H9 (cell line): Measurements from ENCODE around the gene NR1D1. TPM values are rescaled to one million over a fixed set of nuclear protein-coding genes. Genes with fewer than 3 reads are reported as not detected.
A peak's percentile ranks its signal among the peaks of the same experiment; 100 is the strongest.

Source experiments
- DNase-seq: peaks from one replicate; pipeline ENCODE4 v3.0.0-alpha.2; 2017
- H2AFZ ChIP-seq: one replicate; pipeline ENCODE4 v1.6.1; 2013; ENCODE audit warnings: mild to moderate bottlenecking, low read length, control low read depth, moderate library complexity
- H2AK5ac ChIP-seq: 2 replicates; pipeline ENCODE4 v1.6.1; 2013; ENCODE audit warnings: low read length, control low read depth, mixed read lengths; ENCODE audit not compliant: insufficient read length
- H2BK120ac ChIP-seq: one replicate; pipeline ENCODE4 v1.6.1; 2013; ENCODE audit warnings: low read depth, mild to moderate bottlenecking, low read length, control low read depth, inconsistent platforms; ENCODE audit not compliant: poor library complexity, severe bottlenecking
- H2BK12ac ChIP-seq: 2 replicates; pipeline ENCODE4 v1.6.1; 2013; ENCODE audit warnings: low read length, control low read depth, mixed read lengths, low read depth; ENCODE audit not compliant: insufficient read length
- H2BK15ac ChIP-seq: 2 replicates; pipeline ENCODE4 v1.6.1; 2013; ENCODE audit warnings: low read depth, low read length, control low read depth
- H2BK20ac ChIP-seq: one replicate; pipeline ENCODE4 v1.6.1; 2013; ENCODE audit warnings: low read depth, mild to moderate bottlenecking, low read length, control low read depth, inconsistent platforms; ENCODE audit not compliant: poor library complexity, severe bottlenecking
- H2BK5ac ChIP-seq: 2 replicates; pipeline ENCODE4 v1.6.1; 2013; ENCODE audit warnings: low read length, control low read depth, mixed read lengths; ENCODE audit not compliant: insufficient read length
- H3K14ac ChIP-seq: 2 replicates; pipeline ENCODE4 v1.6.1; 2013; ENCODE audit warnings: low read length, control low read depth; ENCODE audit not compliant: insufficient read depth
- H3K18ac ChIP-seq: 2 replicates; pipeline ENCODE4 v1.6.1; 2013; ENCODE audit warnings: low read depth, mild to moderate bottlenecking, mixed read lengths, low read length, control low read depth; ENCODE audit not compliant: insufficient read length
- H3K23ac ChIP-seq: 2 replicates; pipeline ENCODE4 v1.6.1; 2013; ENCODE audit warnings: low read length, control low read depth, mixed read lengths, low read depth; ENCODE audit not compliant: insufficient read length
- H3K23me2 ChIP-seq: 2 replicates; pipeline ENCODE4 v1.6.1; 2013; ENCODE audit warnings: low read depth, mild to moderate bottlenecking, mixed read lengths, low read length, control low read depth; ENCODE audit not compliant: insufficient read length, poor library complexity, severe bottlenecking
- H3K27ac ChIP-seq: 2 replicates; pipeline ENCODE4 v1.5.1; 2013; ENCODE audit warnings: low read length, control low read depth, mixed read lengths, low read depth; ENCODE audit not compliant: insufficient read length
- H3K27me3 ChIP-seq: 2 replicates; pipeline ENCODE4 v1.6.1; 2013; ENCODE audit warnings: low read length, control low read depth, inconsistent platforms; ENCODE audit not compliant: insufficient read depth
- H3K4ac ChIP-seq: 2 replicates; pipeline ENCODE4 v1.6.1; 2013; ENCODE audit warnings: low read depth, mild to moderate bottlenecking, control low read depth, inconsistent platforms, low read length, moderate library complexity
- H3K4me1 ChIP-seq: 2 replicates; pipeline ENCODE4 v1.6.1; 2013; ENCODE audit warnings: low read length, control low read depth, inconsistent platforms; ENCODE audit not compliant: insufficient read depth
- H3K4me2 ChIP-seq: 2 replicates; pipeline ENCODE4 v1.6.1; 2013; ENCODE audit warnings: low read length, control low read depth, mixed read lengths; ENCODE audit not compliant: insufficient read length, insufficient read depth
- H3K56ac ChIP-seq: 2 replicates; pipeline ENCODE4 v1.6.1; 2013; ENCODE audit warnings: low read depth, mild to moderate bottlenecking, mixed read lengths, low read length, control low read depth; ENCODE audit not compliant: insufficient read length
- H3K79me1 ChIP-seq: 2 replicates; pipeline ENCODE4 v1.6.1; 2013; ENCODE audit warnings: low read depth, mild to moderate bottlenecking, moderate library complexity, low read length, control low read depth, inconsistent platforms; ENCODE audit not compliant: insufficient read depth, poor library complexity, severe bottlenecking
- H3K79me2 ChIP-seq: 2 replicates; pipeline ENCODE4 v1.6.1; 2013; ENCODE audit warnings: low read length, control low read depth, inconsistent platforms; ENCODE audit not compliant: insufficient read depth
- H3K9ac ChIP-seq: 2 replicates; pipeline ENCODE4 v1.6.1; 2013; ENCODE audit warnings: low read length, control low read depth, mixed read lengths; ENCODE audit not compliant: insufficient read length; ENCODE audit errors: extremely low read depth
- H3K9me3 ChIP-seq: one replicate; pipeline ENCODE4 v1.6.1; 2013; ENCODE audit warnings: low read depth, low read length, inconsistent platforms; ENCODE audit not compliant: control insufficient read depth
- H3T11ph ChIP-seq: one replicate; pipeline ENCODE4 v1.6.1; 2013; ENCODE audit warnings: mild to moderate bottlenecking, low read length, control low read depth, inconsistent platforms
- H4K20me1 ChIP-seq: one replicate; pipeline ENCODE4 v1.6.1; 2013; ENCODE audit not compliant: control insufficient read depth, insufficient read length, insufficient read depth
- H4K5ac ChIP-seq: 2 replicates; pipeline ENCODE4 v1.6.1; 2013; ENCODE audit warnings: low read depth, mild to moderate bottlenecking, mixed read lengths, low read length, control low read depth; ENCODE audit not compliant: insufficient read length
- H4K8ac ChIP-seq: replicated peaks from 2 replicates; pipeline ENCODE4 v1.6.1; 2013; ENCODE audit warnings: low read length, control low read depth, mixed read lengths, low read depth; ENCODE audit not compliant: insufficient read length
- H4K91ac ChIP-seq: 2 replicates; pipeline ENCODE4 v1.6.1; 2013; ENCODE audit warnings: low read depth, mild to moderate bottlenecking, moderate library complexity, mixed read lengths, low read length, control low read depth; ENCODE audit not compliant: insufficient read length
- H3K27ac Mint-ChIP-seq, 3 experiments: 2 replicates in 2 of 3; 3 replicates in 1 of 3; pipeline ENCODE4 v1.8.0; 2020 to 2021; ENCODE audit warnings: mixed read lengths in 3 of 3, mild to moderate bottlenecking in 1 of 3, moderate library complexity in 1 of 3
- H3K27me3 Mint-ChIP-seq: 2 replicates; pipeline ENCODE4 v1.8.0; 2021; ENCODE audit warnings: low read depth, mild to moderate bottlenecking, moderate library complexity, mixed read lengths
- H3K36me3 Mint-ChIP-seq, 3 experiments: 2 replicates in 2 of 3; 3 replicates in 1 of 3; pipeline ENCODE4 v1.8.0; 2020 to 2021; ENCODE audit warnings: low read depth in 3 of 3, mixed read lengths in 3 of 3; ENCODE audit not compliant: insufficient read depth in 1 of 3
- H3K4me1 Mint-ChIP-seq, 2 experiments: 2 replicates each; pipeline ENCODE4 v1.8.0; 2020; ENCODE audit warnings: mixed read lengths in 2 of 2
- H3K4me3 Mint-ChIP-seq, 2 experiments: 2 replicates in 1 of 2; 3 replicates in 1 of 2; pipeline ENCODE4 v1.8.0; 2020 to 2021; ENCODE audit warnings: mild to moderate bottlenecking in 2 of 2, mixed read lengths in 2 of 2, moderate library complexity in 1 of 2
- H3K9me3 Mint-ChIP-seq, 2 experiments: 2 replicates in 1 of 2; 3 replicates in 1 of 2; pipeline ENCODE4 v1.8.0; 2020; ENCODE audit warnings: mild to moderate bottlenecking in 2 of 2, mixed read lengths in 2 of 2, moderate library complexity in 1 of 2
- WGBS: extraction: QIAGEN DNeasy Blood & Tissue Kit; methylation state at CpG from one replicate; pipeline ENCODE4 v1.1.7; 2013; ENCODE audit warnings: missing lambda C conversion rate, low lambda C conversion rate, mixed read lengths; ENCODE audit not compliant: insufficient read length; ENCODE audit errors: extremely low coverage; 5-methylcytosine and 5-hydroxymethylcytosine counted together
- total RNA-seq: library from RNA; stranded (reverse); gene quantifications from 2 replicates; pipeline ENCODE4 v1.2.1, GENCODE V29; 2021
- TF ChIP-seq, protein P1 (sequence below): fragments of 200-600 bp; sonication (generic); conservative IDR thresholded peaks from 3 replicates; pipeline ENCODE4 v1.8.0; 2021; ENCODE audit warnings: antibody characterized with exemption, mild to moderate bottlenecking

NR1D1 gene
- total RNA-seq, 1 experiment from 2014 or later, result 8.6 TPM

DNA sequence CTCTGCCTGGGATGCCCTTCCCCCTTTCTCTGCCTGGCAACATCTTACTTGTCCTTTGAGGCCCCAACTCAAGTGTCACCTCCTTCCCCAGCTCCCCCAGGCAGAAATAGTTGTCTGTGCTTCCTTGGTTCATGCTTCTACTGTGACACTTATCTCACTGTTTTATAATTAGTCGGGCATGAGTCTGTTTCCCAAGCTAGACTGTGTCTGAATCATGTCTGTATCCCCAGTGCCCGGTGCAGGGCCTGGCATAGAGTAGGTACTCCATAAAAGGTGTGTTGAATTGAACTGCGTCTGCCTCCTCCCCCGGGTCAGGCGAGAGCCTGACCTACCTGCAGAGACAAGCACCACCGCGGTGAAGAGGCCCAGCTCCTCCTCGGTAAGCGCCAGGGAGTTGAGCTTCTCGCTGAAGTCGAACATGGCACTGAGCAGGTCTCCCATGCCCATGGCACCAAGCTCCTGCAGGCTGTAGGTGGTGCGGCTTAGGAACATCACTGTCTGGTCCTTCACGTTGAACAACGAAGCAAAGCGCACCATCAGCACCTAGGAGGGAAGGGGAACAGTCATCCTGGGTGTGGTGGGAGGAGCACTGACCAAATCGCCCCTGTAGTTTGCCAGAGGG is 6.7 kb downstream of the NR1D1 start:
- Histone ChIP-seq H2AK5ac (no peak overlapping the region), H3K4me1 (peaks cover 5% of the 10 kb centered on the region; the same call in 1 of the 2 replicates), H4K5ac (no peak overlapping the region), H2BK20ac (no peak overlapping the region), H3K18ac (no peak overlapping the region), H3K9ac (no peak overlapping the region), H3K79me1 (no peaks in the 10 kb centered on the region), H2BK120ac (no peak overlapping the region), H4K8ac (no peak overlapping the region), H3K9me3 (no peaks in the 10 kb centered on the region), H2BK5ac (no peak overlapping the region), H3K56ac (no peak overlapping the region), H3K27ac (no peak overlapping the region), H4K20me1 (no peaks in the 10 kb centered on the region), H4K91ac (no peak overlapping the region), H3K4ac (no peak overlapping the region), H3T11ph (no peak overlapping the region), H3K23ac (no peak overlapping the region), H3K79me2 (no peaks in the 10 kb centered on the region), H3K4me2 (no peak overlapping the region), H3K27me3 (no peaks in the 10 kb centered on the region), H3K23me2 (no peaks in the 10 kb centered on the region), H2BK15ac (no peak overlapping the region), H3K14ac (no peak overlapping the region), H2AFZ (no peak overlapping the region), H2BK12ac (no peak overlapping the region)
- TF ChIP-seq, protein P1, sequence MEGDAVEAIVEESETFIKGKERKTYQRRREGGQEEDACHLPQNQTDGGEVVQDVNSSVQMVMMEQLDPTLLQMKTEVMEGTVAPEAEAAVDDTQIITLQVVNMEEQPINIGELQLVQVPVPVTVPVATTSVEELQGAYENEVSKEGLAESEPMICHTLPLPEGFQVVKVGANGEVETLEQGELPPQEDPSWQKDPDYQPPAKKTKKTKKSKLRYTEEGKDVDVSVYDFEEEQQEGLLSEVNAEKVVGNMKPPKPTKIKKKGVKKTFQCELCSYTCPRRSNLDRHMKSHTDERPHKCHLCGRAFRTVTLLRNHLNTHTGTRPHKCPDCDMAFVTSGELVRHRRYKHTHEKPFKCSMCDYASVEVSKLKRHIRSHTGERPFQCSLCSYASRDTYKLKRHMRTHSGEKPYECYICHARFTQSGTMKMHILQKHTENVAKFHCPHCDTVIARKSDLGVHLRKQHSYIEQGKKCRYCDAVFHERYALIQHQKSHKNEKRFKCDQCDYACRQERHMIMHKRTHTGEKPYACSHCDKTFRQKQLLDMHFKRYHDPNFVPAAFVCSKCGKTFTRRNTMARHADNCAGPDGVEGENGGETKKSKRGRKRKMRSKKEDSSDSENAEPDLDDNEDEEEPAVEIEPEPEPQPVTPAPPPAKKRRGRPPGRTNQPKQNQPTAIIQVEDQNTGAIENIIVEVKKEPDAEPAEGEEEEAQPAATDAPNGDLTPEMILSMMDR, result no peak
- Mint-ChIP-seq H3K36me3 (peaks cover 32 to 49% (median 38%) of the 10 kb centered on the region in 3 experiments), H3K27ac (peak overlapping the region in 1 of 3 experiments; percentile 41; a peak in 3 of 7 replicates), H3K4me1 (peaks cover 19 to 52% of the 10 kb centered on the region in 2 experiments), H3K27me3 (peaks cover 4% of the 10 kb centered on the region), H3K4me3 (no peak overlapping the region), H3K9me3 (peaks cover 0 to 2% of the 10 kb centered on the region in 2 experiments; a peak in 1 of 5 replicates)
- no peak for DNase-seq
- WGBS, result no CpG with 5 or more reads among the region's 16 CpGs
